GM12878 (cell line): ENCODE results near the gene KLHL1. TPM values are rescaled to one million over a fixed set of nuclear protein-coding genes. Genes with fewer than 3 reads are reported as not detected.

Experiments used
- ASH2L ChIP-seq: fragments of 300-600, 200-600 bp; sonication (generic); IDR thresholded peaks from 2 replicates; pipeline ENCODE4 v1.6.1; 2017; ENCODE audit warnings: low read depth, mild to moderate bottlenecking, borderline replicate concordance
- CBX3 ChIP-seq: fragments of 200-600 bp; sonication (generic); IDR thresholded peaks from 2 replicates; pipeline ENCODE4 v1.6.1; 2016; ENCODE audit warnings: low read depth, borderline replicate concordance
- CBX5 ChIP-seq: sonication (generic); IDR thresholded peaks from 2 replicates; pipeline ENCODE4 v1.6.1; 2016; ENCODE audit warnings: low read depth, moderate library complexity, mild to moderate bottlenecking, inconsistent platforms
- CEBPB ChIP-seq, 2 experiments: fragments of 150-350 bp in 1 of 2; IDR thresholded peaks; 2 replicates each; pipeline ENCODE4 v1.6.1; 2012 to 2014; ENCODE audit warnings: low read depth in 2 of 2, low read length in 2 of 2, borderline replicate concordance in 1 of 2, inconsistent platforms in 1 of 2
- GABPA ChIP-seq: IDR thresholded peaks from 2 replicates; pipeline ENCODE4 v1.6.1; 2014; ENCODE audit warnings: antibody characterized with exemption, low read depth, mild to moderate bottlenecking, inconsistent platforms
- HDAC2 ChIP-seq: fragments of 200-600 bp; sonication (generic); IDR thresholded peaks from 2 replicates; pipeline ENCODE4 v1.6.1; 2017
- HDAC6 ChIP-seq: fragments of 200-600 bp; sonication (generic); IDR thresholded peaks from one replicate; pipeline ENCODE4 v1.8.0; 2017; ENCODE audit warnings: antibody characterized with exemption; ENCODE audit not compliant: unreplicated experiment
- JUND ChIP-seq: IDR thresholded peaks from 2 replicates; pipeline ENCODE4 v1.6.1; 2012; ENCODE audit warnings: low read depth, mild to moderate bottlenecking, low read length, improper control_type of control experiment, moderate library complexity
- KAT2A ChIP-seq: conservative IDR thresholded peaks from 2 replicates; pipeline ENCODE4 v1.6.1; 2011; ENCODE audit warnings: low read depth, low read length; ENCODE audit not compliant: control insufficient read depth
- KDM1A ChIP-seq: fragments of 200-600 bp; sonication (generic); IDR thresholded peaks from 2 replicates; pipeline ENCODE4 v1.6.1; 2016; ENCODE audit warnings: borderline replicate concordance
- MEF2B ChIP-seq: fragments of 450-650 bp; IDR thresholded peaks from 2 replicates; pipeline ENCODE4 v1.6.1; 2018; ENCODE audit warnings: mild to moderate bottlenecking, moderate library complexity; ENCODE audit not compliant: partially characterized antibody, poor library complexity, severe bottlenecking
- MYB ChIP-seq: fragments of 150-350 bp; IDR thresholded peaks from 2 replicates; pipeline ENCODE4 v1.6.1; 2014; ENCODE audit warnings: mild to moderate bottlenecking, low read depth, low read length, borderline replicate concordance
- NFYA ChIP-seq: IDR thresholded peaks from 2 replicates; pipeline ENCODE4 v1.6.1; 2011; ENCODE audit warnings: low read depth, mild to moderate bottlenecking, low read length, improper control_type of control experiment, borderline replicate concordance
- NR2C1 ChIP-seq: fragments of 450-650 bp; IDR thresholded peaks from 2 replicates; pipeline ENCODE4 v1.6.1; 2017; ENCODE audit warnings: antibody characterized with exemption, mild to moderate bottlenecking, moderate library complexity
- NRF1 ChIP-seq: conservative IDR thresholded peaks from 2 replicates; pipeline ENCODE4 v1.6.1; 2011; ENCODE audit warnings: mild to moderate bottlenecking, low read depth, low read length, improper control_type of control experiment
- PAX5 ChIP-seq: IDR thresholded peaks from 2 replicates; pipeline ENCODE4 v1.6.1; 2011; ENCODE audit warnings: low read depth, low read length, borderline replicate concordance
- POU2F2 ChIP-seq: IDR thresholded peaks from 3 replicates; pipeline ENCODE4 v1.6.1; 2011; ENCODE audit warnings: low read depth, mild to moderate bottlenecking, low read length, borderline replicate concordance
- RB1 ChIP-seq: fragments of 450-650 bp; formaldehyde crosslinking; IDR thresholded peaks from 2 replicates; pipeline ENCODE4 v1.6.1; 2017; ENCODE audit warnings: mild to moderate bottlenecking, borderline replicate concordance
- RCOR1 ChIP-seq: conservative IDR thresholded peaks from 2 replicates; pipeline ENCODE4 v1.6.1; 2012; ENCODE audit warnings: low read depth, low read length, improper control_type of control experiment
- SMAD1 ChIP-seq: fragments of 450-650 bp; IDR thresholded peaks from 2 replicates; pipeline ENCODE4 v1.6.1; 2018; ENCODE audit warnings: mild to moderate bottlenecking, low read depth; ENCODE audit not compliant: partially characterized antibody
- SMARCA5 ChIP-seq: fragments of 450-650 bp; IDR thresholded peaks from 2 replicates; pipeline ENCODE4 v1.6.1; 2017; ENCODE audit warnings: mild to moderate bottlenecking
- SMC3 ChIP-seq: IDR thresholded peaks from 2 replicates; pipeline ENCODE4 v1.6.1; 2011; ENCODE audit warnings: low read length, improper control_type of control experiment, borderline replicate concordance
- SP1 ChIP-seq: IDR thresholded peaks from one replicate; pipeline ENCODE4 v1.6.1; 2011; ENCODE audit warnings: low read depth, low read length
- SREBF1 ChIP-seq: IDR thresholded peaks from 2 replicates; pipeline ENCODE4 v1.6.1; 2012; ENCODE audit warnings: mild to moderate bottlenecking, low read length
- SREBF2 ChIP-seq: IDR thresholded peaks from 2 replicates; pipeline ENCODE4 v1.6.1; 2012; ENCODE audit warnings: mild to moderate bottlenecking, low read length
- STAT3 ChIP-seq: IDR thresholded peaks from 2 replicates; pipeline ENCODE4 v1.6.1; 2011; ENCODE audit warnings: low read depth, low read length, improper control_type of control experiment
- SUPT20H ChIP-seq: IDR thresholded peaks from 2 replicates; pipeline ENCODE4 v1.6.1; 2011; ENCODE audit warnings: low read depth, mild to moderate bottlenecking, low read length, moderate library complexity, borderline replicate concordance; ENCODE audit not compliant: control insufficient read depth
- TCF3 ChIP-seq: IDR thresholded peaks from 2 replicates; pipeline ENCODE4 v1.6.1; 2012; ENCODE audit warnings: low read depth, mild to moderate bottlenecking, low read length, borderline replicate concordance; ENCODE audit not compliant: insufficient read depth
- ZNF217 ChIP-seq: fragments of 450-650 bp; IDR thresholded peaks from 2 replicates; pipeline ENCODE4 v1.6.1; 2017; ENCODE audit warnings: antibody characterized with exemption, mild to moderate bottlenecking
- polyA plus RNA-seq, 11 experiments: library from polyadenylated mRNA; depleted of rRNA in 4 of 11; unstranded in 6 of 11; stranded (reverse) in 5 of 11; fragments of >200 nt; fragmentation: Nextera tagmentation in 4 of 11; fragmentation: Illumina TruSeq in 1 of 11; extraction: Ambion mirVana in 4 of 11; extraction: Trizol in 1 of 11; gene quantifications; 1 replicate in 1 of 11; 2 replicates in 10 of 11; pipeline versions ENCODE4 v1.2.1 to v1.2.3, GENCODE V29; 2011 to 2016; ENCODE audit warnings: inconsistent platforms in 2 of 11, missing spikeins in 2 of 11, low read depth in 1 of 11
- total RNA-seq, 4 experiments: library from RNA; depleted of rRNA in 3 of 4; stranded (reverse); fragments of >200 nt in 3 of 4; fragmentation: Illumina TruSeq in 1 of 4; extraction: Trizol in 1 of 4; gene quantifications; 2 replicates each; pipeline versions ENCODE4 v1.2.1 to v1.2.3, GENCODE V29; 2013 to 2021
- TF ChIP-seq, protein P1 (sequence below): IDR thresholded peaks from 2 replicates; pipeline ENCODE4 v1.6.1; 2012; ENCODE audit warnings: low read depth, low read length, improper control_type of control experiment
- TF ChIP-seq, protein P2 (sequence below): IDR thresholded peaks from 2 replicates; pipeline ENCODE4 v1.6.1; 2011; ENCODE audit warnings: low read depth, low read length, improper control_type of control experiment, borderline replicate concordance

The KLHL1 gene
- total and polyA plus RNA-seq, 10 of the 15 experiments (the other 5 are each of a cell fraction or from before 2014, with no cell fraction given), result 0.02 to 0.13 (median 0.05) TPM; not detected in 2

DNA sequence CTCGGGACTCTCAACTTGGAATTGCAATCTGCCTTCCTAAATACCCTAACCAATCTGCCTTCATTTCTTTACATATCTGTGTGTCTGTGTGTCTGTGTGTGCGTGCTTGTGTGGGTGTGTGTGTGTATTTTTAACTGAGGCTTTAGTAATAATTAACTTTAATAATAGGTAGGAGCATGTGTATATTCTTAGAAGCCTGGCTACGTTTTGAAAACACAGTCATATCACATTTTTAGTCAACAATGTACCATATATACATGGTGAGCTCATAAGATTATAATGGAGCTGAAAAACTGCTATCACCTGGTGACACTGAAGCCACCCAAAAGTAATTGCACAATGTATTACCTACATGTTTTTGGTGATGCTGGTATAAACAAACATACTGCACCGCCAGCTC is 66.1 kb downstream of the KLHL1 start (continued):
- TF ChIP-seq POU2F2 (no peak), TCF3 (no peak), SREBF2 (no peak), HDAC2 (no peak), MEF2B (peak; percentile 88), CBX5 (no peak), STAT3 (no peak), CBX3 (no peak), NRF1 (no peak), SMAD1 (no peak), RB1 (no peak), SREBF1 (no peak), GABPA (no peak), SUPT20H (no peak), KDM1A (no peak), PAX5 (no peak), ZNF217 (0 out of 2 replicates have a peak, but pooled peaks have one; percentile 52), SMC3 (no peak), RCOR1 (no peak), NFYA (no peak), SP1 (no peak), JUND (no peak), CEBPB (IDR thresholded peaks at IDR 0.05; ENCODE audit: borderline replicate concordance in 1 of 2, low read depth in 2 of 2, low read length in 2 of 2) (no peak), KAT2A (no peak), ASH2L (no peak), HDAC6 (no peak), SMARCA5 (no peak), NR2C1 (no peak), MYB (no peak)
- TF ChIP-seq, protein P1, sequence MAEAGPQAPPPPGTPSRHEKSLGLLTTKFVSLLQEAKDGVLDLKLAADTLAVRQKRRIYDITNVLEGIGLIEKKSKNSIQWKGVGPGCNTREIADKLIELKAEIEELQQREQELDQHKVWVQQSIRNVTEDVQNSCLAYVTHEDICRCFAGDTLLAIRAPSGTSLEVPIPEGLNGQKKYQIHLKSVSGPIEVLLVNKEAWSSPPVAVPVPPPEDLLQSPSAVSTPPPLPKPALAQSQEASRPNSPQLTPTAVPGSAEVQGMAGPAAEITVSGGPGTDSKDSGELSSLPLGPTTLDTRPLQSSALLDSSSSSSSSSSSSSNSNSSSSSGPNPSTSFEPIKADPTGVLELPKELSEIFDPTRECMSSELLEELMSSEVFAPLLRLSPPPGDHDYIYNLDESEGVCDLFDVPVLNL, result no peak
- TF ChIP-seq, protein P2, sequence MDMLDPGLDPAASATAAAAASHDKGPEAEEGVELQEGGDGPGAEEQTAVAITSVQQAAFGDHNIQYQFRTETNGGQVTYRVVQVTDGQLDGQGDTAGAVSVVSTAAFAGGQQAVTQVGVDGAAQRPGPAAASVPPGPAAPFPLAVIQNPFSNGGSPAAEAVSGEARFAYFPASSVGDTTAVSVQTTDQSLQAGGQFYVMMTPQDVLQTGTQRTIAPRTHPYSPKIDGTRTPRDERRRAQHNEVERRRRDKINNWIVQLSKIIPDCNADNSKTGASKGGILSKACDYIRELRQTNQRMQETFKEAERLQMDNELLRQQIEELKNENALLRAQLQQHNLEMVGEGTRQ, result no peak
